GM19238 (cell line): ENCODE data around the gene PCDHGA5.
"Not testable (repeated sequence)": the region's sequence is repeated elsewhere in the genome, so short reads cannot be mapped to it uniquely, and the experiment has no call there.

Experiments
- DNase-seq: peaks from one replicate; pipeline ENCODE4 v3.0.0; 2011; ENCODE audit warnings: low spot score; ENCODE audit not compliant: insufficient read length

The PCDHGA5 gene

DNA sequence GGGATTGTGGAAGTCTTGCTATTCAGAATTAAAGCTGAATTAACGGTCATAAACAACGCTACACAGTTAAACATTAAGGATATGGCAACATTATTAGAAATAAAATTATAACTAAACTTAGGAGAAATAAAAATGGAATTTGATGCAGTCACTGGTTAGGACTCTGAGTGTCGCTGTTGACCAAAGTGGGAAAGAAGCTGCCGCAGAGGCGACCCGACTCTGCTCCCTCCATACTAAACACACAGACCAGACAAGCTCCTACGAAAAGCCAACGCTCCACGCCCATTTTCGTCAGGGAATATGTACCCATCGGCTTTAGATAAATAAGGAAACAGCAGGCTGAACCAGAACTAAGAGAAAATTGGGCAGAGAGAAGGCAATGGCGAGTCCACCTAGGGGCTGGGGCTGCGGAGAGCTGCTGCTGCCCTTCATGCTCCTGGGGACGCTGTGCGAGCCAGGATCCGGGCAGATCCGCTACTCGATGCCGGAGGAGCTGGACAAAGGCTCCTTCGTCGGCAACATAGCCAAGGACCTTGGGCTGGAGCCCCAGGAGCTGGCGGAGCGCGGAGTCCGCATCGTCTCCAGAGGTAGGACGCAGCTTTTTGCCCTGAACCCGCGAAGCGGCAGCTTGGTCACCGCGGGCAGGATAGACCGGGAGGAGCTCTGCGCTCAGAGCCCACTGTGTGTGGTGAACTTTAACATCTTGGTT lies at the start of gene PCDHGA5:
PCDHGA5 (plus strand) TSS at position 211 of the 709 bp plus-strand sequence; CDS start at position 380, 169 bp downstream.
- no peak for DNase-seq

DNA sequence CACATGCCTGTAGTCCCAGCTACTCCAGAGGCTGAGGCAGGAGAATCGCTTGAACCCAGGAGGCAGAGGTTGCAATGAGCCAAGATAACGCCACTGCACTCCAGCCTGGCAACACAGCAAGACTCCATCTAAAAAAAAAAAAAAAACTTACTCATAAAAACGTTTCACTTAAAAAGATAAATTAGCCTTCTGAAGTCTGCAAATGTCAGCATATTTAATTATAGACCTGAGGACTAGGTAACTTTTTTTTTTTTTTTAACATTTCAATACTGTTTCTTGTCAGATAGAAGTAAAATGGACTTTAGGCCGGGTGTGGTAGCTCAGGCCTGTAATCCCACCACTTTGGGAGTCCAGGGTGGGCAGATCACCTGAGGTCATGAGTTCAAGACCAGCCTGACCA lies 47.0 kb upstream of the PCDHGA5 start:
- not testable (repeated sequence) for DNase-seq

DNA sequence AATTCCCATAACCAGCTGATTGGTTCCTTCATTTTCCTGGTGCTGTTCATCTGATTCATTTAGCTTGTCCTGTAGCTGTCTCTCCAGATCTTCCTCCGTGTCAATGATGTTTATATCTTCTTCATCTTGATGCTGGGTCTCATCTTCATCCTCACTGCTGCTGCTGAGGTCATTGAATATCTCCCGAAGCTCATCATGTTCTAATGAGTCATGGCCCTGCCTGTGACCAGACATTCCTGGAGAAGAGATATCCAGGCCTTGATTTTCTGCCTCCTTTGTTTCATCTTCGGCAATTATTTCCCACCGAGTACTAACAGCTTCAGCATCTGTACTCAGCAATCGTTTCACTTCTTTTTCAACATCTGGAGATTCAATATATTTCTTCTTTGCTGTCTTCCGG lies 44.8 kb upstream of the PCDHGA5 start:
- DNase-seq = no peak

DNA sequence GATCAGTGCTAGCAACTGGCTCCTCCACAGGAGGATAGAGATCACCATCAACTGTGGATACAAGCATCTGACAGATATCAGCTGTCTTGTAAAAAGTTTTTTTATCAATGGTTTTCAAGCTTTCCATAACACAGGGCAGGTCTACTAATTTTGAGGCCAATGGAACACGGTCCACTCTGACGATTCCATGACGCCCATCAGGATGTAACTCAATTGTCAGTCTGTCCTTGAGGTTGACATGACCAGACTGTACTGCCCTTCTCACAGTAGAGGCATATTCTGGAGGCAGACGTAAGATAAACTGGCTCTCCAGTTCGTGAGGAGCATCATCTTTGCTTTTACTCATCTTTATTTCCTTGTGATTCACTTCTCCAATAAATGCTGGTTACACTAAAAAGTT lies 44.3 kb upstream of the PCDHGA5 start:
- no peak for DNase-seq

DNA sequence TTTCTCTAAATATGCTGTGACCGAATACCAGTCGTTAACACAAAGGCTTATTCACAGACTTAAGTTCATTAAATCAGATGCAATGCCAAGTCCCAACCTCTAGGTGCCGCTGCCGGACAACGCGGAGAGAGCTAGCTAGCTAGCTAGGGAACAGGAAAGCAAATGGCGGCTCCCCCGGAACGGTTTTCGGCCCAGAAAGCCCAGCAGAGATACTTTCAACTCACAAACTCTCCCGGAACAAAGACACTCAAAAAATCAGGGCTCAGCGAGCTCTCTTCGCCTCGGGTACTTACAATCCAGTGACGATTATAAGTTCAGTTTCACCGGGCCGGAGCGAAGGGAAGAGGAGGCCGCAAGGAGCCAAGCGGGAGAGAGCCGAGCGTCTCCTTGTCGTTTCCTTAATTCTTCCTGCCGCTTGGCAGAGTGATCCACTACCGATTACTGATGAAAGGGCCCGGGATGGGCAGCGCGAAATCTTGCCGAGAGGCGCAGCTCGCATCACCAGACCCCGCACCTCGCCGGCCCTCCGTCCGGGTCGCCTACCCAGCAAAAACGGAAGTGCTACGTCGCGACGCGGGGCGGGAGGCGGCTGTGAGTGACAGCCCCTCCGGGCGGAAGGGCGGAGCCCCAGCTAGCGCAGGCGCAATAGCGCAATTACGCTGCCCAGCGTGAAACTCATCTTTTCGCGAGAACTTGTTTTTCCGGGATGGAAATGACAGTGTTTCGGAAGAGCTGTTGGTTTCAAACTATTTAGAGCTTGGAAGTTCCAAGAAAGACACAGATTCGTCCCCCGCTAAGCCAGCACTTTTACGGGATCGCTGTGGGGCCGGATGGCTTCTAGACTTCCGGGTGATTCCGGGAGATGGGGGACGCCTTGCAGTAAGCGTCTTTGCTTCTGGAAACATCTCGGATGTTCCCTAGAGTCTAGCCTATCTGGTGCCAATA lies 43.5 kb upstream of the PCDHGA5 start, which contains the start of gene TAF7:
TAF7 (minus strand) TSS at position 560 of the 945 bp plus-strand sequence. CDS start 740 bp downstream, outside the sequence.
- peak; percentile 78 for DNase-seq

DNA sequence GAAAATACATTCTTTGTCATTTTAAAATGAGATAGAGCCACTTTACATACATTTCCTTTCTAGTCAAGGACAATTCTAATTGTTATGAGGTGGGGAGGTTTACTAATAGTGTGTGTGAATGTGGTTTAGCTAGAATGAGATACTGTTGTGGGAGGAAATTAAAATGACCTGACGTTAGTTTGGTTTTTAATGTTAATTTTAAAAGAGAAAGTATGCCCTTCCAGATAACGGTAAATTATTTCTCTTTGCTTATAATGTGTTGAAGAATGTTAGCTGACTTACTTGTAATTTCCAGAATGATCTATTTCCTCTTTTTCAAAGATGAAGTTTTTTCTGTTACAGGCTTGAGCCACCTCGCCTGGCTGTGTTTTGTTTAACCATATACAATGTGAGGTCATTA lies 41.7 kb upstream of the PCDHGA5 start:
- DNase-seq = no peak

DNA sequence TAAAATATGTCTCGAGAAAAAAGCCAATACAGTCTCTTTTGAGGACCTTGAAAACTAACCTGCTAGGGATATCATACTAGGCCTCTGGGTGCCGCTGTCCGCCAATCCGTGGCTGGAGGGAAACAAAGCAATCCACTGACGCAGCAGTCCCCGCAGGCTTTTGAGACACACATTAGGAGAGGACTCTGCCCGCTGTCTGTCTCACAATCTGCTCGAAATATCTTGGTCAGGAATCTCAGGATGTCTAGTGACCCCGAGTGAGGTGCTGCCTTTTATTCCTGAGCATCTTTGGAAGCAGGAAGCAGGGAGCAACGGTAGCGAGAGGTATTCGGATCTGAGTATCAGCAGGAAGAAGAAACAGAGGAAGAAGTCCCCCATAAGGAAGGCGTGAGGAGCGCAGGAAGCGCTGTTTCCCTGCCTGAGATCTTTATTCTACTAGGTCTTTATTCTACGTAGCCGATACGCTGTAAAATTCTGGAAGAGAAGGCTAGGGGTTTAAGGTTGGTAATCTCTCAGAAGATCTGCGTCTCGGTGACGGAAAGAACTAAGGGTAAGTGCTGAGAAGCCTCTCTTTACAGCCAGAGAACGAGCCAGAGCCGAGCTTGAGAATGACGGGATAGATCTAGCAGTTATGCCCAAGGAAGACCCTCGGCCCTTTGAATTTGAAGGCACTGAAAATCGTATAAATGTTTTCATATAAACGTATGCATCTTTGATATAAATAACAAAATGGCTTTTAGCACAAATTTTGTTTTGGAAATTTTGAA lies 37.7 kb upstream of the PCDHGA5 start:
- no peak for DNase-seq

DNA sequence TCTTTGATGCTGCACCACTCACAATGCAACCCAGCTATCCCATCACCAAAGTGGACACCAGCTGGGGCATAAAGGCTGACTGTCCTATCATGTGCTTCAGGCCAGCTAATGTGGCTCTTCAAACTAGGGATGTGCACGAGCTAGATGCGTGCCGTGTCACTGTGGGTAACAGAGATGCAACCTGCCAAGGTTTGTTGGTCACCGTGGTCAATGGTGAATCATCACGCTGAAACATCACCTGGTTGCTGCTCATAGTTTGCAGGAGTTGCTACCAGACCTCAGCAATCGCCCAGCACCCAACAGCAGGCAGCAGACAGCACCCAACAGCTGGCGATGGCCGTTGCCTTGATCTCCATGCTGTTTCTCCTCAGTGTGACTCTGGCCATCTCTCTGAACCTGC lies 35.7 kb upstream of the PCDHGA5 start:
- DNase-seq = no peak

DNA sequence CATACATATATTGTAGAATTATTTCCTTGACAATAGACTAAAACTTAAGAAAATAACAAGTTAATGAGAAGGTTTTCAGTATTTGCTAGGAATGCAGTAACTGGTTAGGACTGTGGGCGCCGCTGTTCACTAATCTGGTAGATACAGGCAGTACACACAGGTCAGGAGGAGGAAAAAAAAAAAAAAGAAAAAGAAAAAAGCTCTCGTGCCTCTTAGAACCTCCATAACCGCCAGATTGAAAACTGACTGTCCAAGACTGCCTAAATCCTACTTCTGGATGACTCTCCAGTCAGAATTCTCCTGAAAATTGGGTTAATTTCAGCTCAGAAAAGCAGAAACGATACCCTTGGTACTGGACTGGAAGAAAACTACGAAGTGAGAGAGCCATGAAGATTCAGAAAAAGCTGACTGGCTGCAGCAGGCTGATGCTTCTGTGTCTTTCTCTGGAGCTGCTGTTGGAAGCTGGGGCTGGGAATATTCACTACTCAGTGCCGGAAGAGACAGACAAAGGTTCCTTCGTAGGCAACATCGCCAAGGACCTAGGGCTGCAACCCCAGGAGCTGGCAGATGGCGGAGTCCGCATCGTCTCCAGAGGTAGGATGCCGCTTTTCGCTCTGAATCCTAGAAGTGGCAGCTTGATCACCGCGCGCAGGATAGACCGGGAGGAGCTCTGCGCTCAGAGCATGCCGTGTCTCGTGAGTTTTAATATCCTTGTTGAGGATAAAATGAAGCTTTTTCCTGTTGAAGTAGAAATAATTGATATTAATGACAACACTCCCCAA lies 33.5 kb upstream of the PCDHGA5 start, which contains the start of gene PCDHGA1:
PCDHGA1 (plus strand) TSS at position 216 of the 782 bp plus-strand sequence.
- DNase-seq = no peak

DNA sequence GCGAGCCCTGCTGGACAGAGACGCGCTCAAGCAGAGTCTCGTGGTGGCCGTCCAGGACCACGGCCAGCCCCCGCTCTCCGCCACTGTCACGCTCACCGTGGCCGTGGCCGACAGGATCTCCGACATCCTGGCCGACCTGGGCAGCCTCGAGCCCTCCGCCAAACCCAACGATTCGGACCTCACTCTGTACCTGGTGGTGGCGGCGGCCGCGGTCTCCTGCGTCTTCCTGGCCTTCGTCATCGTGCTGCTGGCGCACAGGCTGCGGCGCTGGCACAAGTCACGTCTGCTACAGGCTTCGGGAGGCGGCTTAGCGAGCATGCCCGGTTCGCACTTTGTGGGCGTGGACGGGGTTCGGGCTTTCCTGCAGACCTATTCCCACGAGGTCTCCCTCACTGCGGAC lies 31.4 kb upstream of the PCDHGA5 start:
- DNase-seq = not testable (repeated sequence)

DNA sequence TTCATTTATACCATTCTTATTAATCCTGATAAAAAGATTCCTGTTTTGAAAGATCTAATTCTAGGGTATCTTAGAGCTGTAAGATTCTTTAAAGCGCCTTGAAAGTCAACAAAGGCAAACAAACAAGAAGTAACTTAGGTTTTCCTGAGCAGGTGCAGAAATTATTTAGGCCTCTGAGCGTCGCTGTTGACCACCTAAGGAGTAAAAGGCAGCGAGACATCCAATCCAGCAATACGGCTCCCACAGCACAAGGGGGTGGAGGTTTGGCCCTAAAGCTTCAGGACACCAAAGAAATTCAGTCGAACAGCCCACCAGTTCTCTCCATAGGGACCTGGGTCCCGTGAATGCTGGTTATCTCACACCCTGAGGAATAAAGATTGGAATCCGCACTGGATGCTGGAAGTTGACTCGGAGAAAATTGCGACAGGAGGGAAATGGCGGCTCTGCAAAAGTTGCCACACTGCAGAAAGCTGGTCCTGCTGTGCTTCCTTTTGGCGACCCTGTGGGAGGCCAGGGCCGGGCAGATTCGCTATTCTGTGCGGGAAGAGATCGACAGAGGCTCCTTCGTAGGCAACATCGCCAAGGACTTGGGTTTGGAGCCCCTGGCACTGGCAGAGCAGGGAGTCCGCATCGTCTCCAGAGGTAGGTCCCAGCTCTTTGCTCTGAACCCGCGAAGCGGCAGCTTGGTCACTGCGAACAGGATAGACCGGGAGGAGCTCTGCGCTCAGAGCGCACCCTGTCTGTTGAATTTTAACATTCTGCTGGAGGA lies 25.2 kb upstream of the PCDHGA5 start, which contains the start of gene PCDHGA2:
PCDHGA2 (plus strand) TSS at position 223 of the 769 bp plus-strand sequence.
- DNase-seq = no peak

DNA sequence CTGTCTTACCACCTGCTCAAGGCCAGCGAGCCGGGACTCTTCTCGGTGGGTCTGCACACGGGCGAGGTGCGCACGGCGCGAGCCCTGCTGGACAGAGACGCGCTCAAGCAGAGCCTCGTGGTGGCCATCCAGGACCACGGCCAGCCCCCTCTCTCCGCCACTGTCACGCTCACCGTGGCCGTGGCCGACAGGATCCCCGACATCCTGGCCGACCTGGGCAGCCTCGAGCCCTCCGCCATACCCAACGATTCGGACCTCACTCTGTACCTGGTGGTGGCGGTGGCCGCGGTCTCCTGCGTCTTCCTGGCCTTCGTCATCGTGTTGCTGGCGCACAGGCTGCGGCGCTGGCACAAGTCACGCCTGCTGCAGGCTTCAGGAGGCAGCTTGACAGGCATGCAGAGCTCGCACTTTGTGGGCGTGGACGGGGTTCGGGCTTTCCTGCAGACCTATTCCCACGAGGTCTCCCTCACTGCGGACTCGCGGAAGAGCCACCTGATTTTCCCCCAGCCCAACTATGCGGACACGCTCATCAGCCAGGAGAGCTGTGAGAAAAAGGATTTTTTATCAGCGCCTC lies 23.1 kb upstream of the PCDHGA5 start:
- DNase-seq = not testable (repeated sequence)

DNA sequence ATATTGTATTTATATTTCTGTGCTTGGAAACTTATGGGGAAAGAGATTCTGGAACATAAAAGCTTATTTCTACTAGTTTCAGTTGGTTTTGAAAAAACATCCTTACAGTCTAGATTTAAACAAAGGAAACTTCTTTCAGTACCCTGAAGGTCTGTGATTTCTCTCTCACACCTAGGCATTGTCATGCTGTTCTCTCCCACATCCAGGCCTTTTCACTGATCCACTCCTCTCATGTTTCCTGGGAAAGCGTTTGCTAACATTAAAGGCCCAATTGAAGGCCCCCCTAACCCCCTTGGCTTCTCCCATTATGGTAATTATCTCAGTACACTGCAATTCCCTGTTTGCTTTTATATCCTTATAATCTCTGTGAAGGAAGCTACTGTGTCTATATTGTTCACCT lies 21.2 kb upstream of the PCDHGA5 start:
- DNase-seq = no peak

DNA sequence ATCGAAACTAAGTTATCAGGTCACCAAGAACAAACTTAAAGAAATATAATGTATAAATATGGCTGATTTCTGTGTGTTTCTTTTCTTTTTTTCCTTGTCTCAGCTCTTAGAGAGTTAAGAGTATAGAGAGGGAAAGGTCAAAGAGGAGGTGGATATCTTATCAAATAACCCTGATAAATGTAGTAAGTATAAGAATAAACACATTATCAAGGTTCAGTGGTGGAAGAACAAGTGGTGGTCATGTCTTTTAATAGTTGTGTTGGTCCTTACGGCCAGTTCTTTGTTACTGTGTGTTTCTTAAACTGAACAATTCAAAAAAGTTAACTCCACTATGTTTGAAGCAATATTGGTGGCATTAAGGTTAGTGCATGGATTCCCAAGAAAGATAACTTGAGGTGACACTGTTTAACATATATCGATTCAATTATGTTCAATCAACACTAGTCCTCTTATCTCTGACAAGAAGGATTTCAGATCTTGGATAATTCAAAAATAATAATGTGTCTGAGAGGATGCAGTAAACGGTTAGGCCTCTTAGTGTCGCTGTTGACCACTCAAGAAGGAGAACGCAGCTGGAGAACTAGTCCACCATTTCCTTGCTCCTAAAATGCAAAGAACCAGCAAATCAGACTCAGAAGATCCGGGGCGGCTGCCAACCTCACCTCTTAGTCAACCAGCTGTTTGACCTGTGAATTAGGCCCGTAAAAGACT lies 20.6 kb upstream of the PCDHGA5 start, which contains the start of gene PCDHGA3:
PCDHGA3 (plus strand) TSS at position 588 of the 711 bp plus-strand sequence. CDS start 205 bp downstream, outside the sequence.
- no peak for DNase-seq

DNA sequence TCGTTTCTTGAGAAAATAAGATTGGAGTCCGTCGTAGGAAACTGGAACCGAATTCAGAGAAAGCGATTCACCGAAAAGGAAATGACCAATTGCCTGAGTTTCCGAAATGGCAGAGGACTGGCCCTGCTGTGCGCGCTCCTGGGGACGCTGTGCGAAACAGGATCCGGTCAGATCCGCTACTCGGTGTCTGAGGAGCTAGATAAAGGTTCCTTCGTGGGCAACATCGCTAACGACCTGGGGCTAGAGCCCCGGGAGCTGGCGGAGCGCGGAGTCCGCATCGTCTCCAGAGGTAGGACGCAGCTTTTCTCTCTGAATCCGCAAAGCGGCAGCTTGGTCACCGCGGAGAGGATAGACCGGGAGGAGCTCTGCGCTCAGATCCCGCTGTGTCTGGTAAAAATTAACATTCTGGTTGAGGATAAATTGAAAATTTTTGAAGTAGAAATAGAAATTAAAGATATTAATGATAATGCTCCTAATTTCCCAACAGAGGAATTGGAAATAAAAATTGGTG lies 20.0 kb upstream of the PCDHGA5 start:
- DNase-seq = no peak

DNA sequence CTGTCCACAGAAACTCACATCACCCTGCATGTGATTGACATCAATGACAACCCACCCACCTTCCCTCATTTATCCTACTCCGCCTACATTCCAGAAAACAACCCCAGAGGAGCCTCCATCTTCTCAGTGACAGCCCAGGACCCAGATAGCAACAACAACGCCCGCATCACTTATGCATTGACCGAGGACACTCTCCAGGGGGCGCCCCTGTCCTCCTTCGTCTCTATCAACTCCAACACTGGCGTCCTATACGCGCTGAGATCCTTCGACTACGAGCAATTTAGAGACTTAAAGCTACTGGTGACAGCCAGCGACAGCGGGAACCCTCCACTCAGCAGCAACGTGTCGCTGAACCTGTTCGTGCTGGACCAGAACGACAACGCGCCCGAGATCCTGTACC lies 18.6 kb upstream of the PCDHGA5 start:
- DNase-seq = no peak

DNA sequence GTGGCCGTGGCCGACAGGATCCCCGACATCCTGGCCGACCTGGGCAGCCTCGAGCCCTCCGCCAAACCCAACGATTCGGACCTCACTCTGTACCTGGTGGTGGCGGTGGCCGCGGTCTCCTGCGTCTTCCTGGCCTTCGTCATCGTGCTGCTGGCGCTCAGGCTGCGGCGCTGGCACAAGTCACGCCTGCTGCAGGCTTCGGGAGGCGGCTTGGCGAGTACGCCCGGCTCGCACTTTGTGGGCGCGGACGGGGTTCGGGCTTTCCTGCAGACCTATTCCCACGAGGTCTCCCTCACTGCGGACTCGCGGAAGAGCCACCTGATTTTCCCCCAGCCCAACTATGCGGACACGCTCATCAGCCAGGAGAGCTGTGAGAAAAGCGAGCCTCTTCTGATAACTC lies 17.9 kb upstream of the PCDHGA5 start:
- DNase-seq = not testable (repeated sequence)

DNA sequence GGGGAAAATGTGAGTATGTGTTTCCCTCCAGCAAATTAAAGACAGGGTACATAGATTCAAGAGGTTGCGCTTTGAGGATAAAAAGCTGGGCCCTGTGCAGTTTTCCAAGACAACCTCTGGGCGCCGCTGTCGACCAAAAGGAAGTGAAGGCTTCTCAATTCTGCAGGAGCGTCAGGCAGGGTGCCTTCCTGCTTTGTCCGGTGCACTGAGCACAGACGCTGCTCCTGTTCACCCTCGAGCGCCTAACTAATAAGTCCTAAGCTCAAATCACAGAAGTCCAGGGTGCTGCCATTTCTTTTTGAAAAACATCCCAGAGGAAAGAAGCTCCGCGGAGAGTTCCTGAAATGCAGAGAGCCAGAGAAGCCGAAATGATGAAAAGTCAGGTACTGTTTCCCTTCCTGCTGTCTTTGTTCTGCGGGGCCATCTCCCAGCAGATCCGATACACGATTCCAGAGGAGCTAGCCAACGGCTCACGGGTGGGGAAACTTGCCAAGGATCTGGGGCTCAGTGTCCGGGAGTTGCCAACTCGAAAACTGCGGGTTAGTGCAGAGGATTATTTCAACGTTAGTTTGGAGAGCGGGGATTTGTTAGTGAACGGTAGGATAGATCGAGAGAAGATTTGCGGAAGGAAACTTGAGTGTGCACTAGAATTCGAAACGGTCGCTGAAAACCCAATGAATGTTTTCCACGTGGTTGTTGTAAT lies 13.9 kb upstream of the PCDHGA5 start, which contains the start of gene PCDHGB1:
PCDHGB1 (plus strand) TSS at position 183 of the 703 bp plus-strand sequence; CDS start at position 345, 162 bp downstream.
- DNase-seq = peak; percentile 37
